Thyroid gland (tissue), 4 donors: Measurements from ENCODE around the gene COL11A2. TPM values are rescaled to one million over a fixed set of nuclear protein-coding genes. Genes with fewer than 3 reads are reported as not detected.

Experiments
- DNase-seq, 2 donors: peaks; one replicate each; pipeline ENCODE4 v3.0.0-alpha.2; 2019
- H3K27ac ChIP-seq, 3 donors: fragments of 200-600 bp; sonication (generic); 1 replicate in 2 of 3; 2 replicates in 1 of 3; pipeline ENCODE4 v1.5.1; 2016 to 2019; ENCODE audit warnings: mild to moderate bottlenecking in 1 of 3, moderate library complexity in 1 of 3
- H3K27me3 ChIP-seq: fragments of 200-600 bp; sonication (generic); one replicate; pipeline ENCODE4 v1.5.1; 2019
- H3K36me3 ChIP-seq, 2 donors: fragments of 200-600 bp; sonication (generic); one replicate each; pipeline ENCODE4 v1.5.1; 2016 to 2019
- H3K4me1 ChIP-seq, 2 donors: fragments of 200-600 bp; sonication (generic); one replicate each; pipeline ENCODE4 v1.5.1; 2017 to 2019
- H3K4me3 ChIP-seq, 3 donors: fragments of 200-600 bp; sonication (generic); replicated peaks in 1 of 3; 1 replicate in 2 of 3; 2 replicates in 1 of 3; pipeline ENCODE4 v1.5.1; 2016; ENCODE audit warnings: mild to moderate bottlenecking in 1 of 3
- H3K9me3 ChIP-seq: fragments of 200-600 bp; sonication (generic); one replicate; pipeline ENCODE4 v1.5.1; 2017
- CTCF ChIP-seq, 6 experiments: fragments of 200-600 bp in 3 of 6; fragments of 450-650 bp in 3 of 6; sonication (generic) in 3 of 6; IDR thresholded peaks; one replicate each; pipeline ENCODE4 v1.5.1; 2016 to 2019; ENCODE audit warnings: antibody characterized with exemption in 6 of 6, mild to moderate bottlenecking in 2 of 6, inconsistent platforms in 1 of 6, moderate library complexity in 1 of 6
- POLR2A ChIP-seq, 2 donors: fragments of 450-650 bp; IDR thresholded peaks; one replicate each; pipeline ENCODE4 v1.6.1; 2017; ENCODE audit warnings: antibody characterized with exemption in 2 of 2, mild to moderate bottlenecking in 2 of 2, moderate library complexity in 1 of 2
- WGBS, 2 donors: methylation state at CpG; one replicate each; pipeline ENCODE4 v1.1.5; 2017; 5-methylcytosine and 5-hydroxymethylcytosine counted together
- intact Hi-C: fragments of 100-400 bp; cut with DNase I; formaldehyde crosslinking; loops from one replicate; pipeline ENCODE4 v1.15.1; 2023
- total RNA-seq, 4 donors: library from RNA; depleted of rRNA; stranded (reverse); fragments of >200 nt; gene quantifications; one replicate each; pipeline ENCODE4 v1.2.3, GENCODE V29; 2016

COL11A2 gene
- total RNA-seq, 4 donors from 2014 or later: 0.68 to 2.8 (median 2.0) TPM

DNA sequence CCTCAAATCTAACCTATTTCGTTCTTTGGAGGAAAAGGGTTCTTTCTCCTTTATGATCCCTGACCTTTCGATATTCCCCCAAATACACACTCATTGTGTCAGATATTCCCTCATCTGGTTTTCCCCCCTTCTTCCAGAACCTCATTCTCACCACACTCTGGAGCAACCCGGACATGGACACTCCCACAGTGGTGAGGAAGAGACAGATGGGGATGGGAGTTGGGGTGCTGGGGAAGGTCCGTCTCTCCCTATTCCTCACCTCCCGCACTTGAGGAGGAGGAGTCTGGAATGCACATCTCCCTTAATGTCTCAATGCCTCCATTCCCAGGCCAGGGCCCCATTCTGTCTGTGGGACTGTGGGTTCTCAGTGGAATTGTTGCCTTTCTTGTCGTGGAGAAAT lies 9.7 kb upstream of the COL11A2 start:
- WGBS, 2 donors: 79 to 82% methylated on average over 6 of the region's 6 CpGs
- intact Hi-C loops: loop anchor here (2.0 to 10.0 kb wide), 2 partner anchors 47 to 223 kb away; partner anchors contain the start of gene SYNGAP1
- Histone ChIP-seq H3K4me3 (peak overlapping the region in 1 of 3 donors; percentile 79), H3K36me3 (peaks cover 22 to 24% of the 10 kb centered on the region in 2 donors), H3K4me1 (peaks cover 38 to 61% of the 10 kb centered on the region in 2 donors), H3K27ac (no peak overlapping the region), H3K9me3 (no peaks in the 10 kb centered on the region), H3K27me3 (no peaks in the 10 kb centered on the region)
- TF ChIP-seq CTCF (IDR thresholded peaks at IDR 0.05) (no peak), POLR2A (IDR thresholded peaks at IDR 0.05) (no peak)
- DNase-seq: no peak

GRCh38 chr6:33201147-33201545 lies 8.9 kb upstream of the COL11A2 start:
- intact Hi-C loops: loop anchor here (2.0 to 10.0 kb wide), 2 partner anchors 48 to 224 kb away; partner anchors contain the start of gene SYNGAP1
- DNase-seq: no peak
- TF ChIP-seq POLR2A (IDR thresholded peaks at IDR 0.05) (no peak), CTCF (IDR thresholded peaks at IDR 0.05) (no peak)
- H3K4me3 ChIP-seq: peak overlapping the region; percentile 63 to 84 (median 79)
- WGBS, 2 donors: 3 to 4% methylated on average over 12 to 13 of the region's 14 CpGs
- peaks cover 29 to 30% of the 10 kb centered on the region in 2 donors for H3K36me3 ChIP-seq
- H3K9me3 ChIP-seq: no peaks in the 10 kb centered on the region
- H3K27ac ChIP-seq: peak overlapping the region; percentile 64 to 96 (median 75)
- H3K27me3 ChIP-seq: no peaks in the 10 kb centered on the region
- peaks cover 38 to 59% of the 10 kb centered on the region in 2 donors for H3K4me1 ChIP-seq

DNA sequence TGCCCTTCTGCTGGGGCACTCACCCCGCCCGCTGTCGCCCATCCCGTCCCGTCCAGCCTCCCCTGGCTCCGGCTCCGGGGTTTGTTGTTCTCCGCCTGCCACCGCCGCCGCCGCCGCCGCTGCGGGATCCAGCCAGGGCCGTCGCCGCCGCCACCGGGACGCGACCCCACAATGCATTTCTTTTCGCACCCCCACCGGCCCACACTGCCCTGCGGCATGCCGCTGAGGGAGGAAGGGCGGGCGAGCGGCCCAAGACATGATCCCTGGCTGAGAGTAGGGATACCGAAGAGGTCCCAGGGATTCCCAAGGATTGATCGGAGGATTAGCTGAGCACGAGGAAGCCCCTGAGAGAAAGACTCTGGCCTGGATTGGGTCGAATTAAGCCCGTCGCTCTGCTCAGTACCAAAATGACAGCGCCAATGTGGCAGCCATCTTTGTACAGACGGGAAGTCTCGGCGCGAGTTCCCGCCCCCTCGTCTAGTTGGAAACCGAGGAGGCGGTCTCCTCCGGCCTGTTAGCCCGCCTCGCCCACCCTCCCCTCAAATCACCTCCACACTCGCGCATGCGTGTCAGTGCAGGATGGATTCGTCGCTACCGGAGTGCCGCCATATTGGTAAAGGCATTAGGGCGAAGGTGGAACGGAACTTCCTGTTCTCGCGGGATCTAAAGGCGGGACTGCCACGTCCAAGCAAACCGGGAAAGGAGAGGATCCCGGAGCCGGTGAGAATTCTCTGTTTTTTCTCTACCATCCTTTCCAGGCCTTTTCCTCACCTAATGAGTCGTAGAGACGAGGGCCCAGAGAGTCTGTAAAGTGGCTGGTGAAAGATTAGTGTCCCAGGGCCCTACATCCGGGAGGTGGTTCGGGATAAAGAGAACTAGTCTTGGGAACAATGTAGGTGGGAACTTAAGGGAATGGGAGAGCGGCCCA lies 8.2 kb upstream of the COL11A2 start, which contains the start of the genes RXRB and SLC39A7:
RXRB (minus strand) TSS at position 447 of the 928 bp plus-strand sequence; CDS start at position 258, 189 bp downstream.
SLC39A7 (plus strand) TSS at position 649 of the 928 bp plus-strand sequence. CDS start 379 bp downstream, outside the sequence.
- 0% methylated on average over 36 to 41 of the region's 68 CpGs for WGBS, 2 donors
- intact Hi-C loops: loop anchor here (2.0 to 10.0 kb wide), 2 partner anchors 48 to 224 kb away; partner anchors contain the start of gene SYNGAP1

DNA sequence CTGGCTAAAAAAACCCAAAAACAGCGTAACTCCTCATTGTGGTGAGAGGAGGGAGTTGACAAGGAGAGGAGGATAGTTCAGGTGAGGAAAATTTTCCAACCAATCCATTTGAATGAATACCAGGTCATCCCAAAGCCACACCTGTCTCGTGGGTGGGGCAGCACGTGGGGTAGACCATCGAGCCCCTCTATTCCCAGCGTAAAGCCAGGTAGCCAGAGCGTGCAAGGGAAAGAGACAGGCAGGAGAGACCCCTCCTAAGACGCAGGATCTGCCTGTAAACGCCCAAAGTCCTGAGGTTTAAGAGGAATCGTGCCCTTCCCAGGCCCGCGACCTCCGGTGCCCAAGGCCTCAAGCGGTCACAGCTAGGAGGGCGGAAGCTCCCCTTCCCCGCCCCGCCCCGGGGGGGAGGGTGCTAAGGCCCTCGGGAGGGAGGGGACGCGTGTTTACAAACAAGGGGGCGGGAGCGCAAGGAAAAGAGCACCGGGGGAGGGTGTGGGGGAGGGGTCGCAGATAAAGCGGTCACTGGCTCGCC lies 7.5 kb upstream of the COL11A2 start:
- WGBS, 2 donors: 2 to 3% methylated on average over 15 to 26 of the region's 26 CpGs
- Histone ChIP-seq H3K4me1 (peaks cover 32 to 50% of the 10 kb centered on the region in 2 donors), H3K27me3 (no peaks in the 10 kb centered on the region), H3K9me3 (no peaks in the 10 kb centered on the region), H3K27ac (peak overlapping the region; percentile 64 to 96 (median 96)), H3K36me3 (peaks cover 43 to 44% of the 10 kb centered on the region in 2 donors), H3K4me3 (peak overlapping the region; percentile 41 to 84 (median 79))
- no peak for TF ChIP-seq CTCF (IDR thresholded peaks at IDR 0.05)
- TF ChIP-seq POLR2A (IDR thresholded peaks at IDR 0.05): no peak
- DNase-seq: peak; percentile 61 to 70
- intact Hi-C loops: loop anchor here (2.0 to 10.0 kb wide), 3 partner anchors 37 to 225 kb away; partner anchors contain the start of gene SYNGAP1

More for the DNA sequence above, 8.2 kb upstream of the COL11A2 start, which contains the start of the genes RXRB and SLC39A7:
- Histone ChIP-seq H3K27me3 (no peaks in the 10 kb centered on the region), H3K36me3 (peaks cover 36 to 37% of the 10 kb centered on the region in 2 donors), H3K4me3 (peak within 1 kb of the TSS; percentile 63 to 84 (median 79)), H3K9me3 (no peaks in the 10 kb centered on the region), H3K4me1 (peaks cover 38 to 58% of the 10 kb centered on the region in 2 donors), H3K27ac (peak within 1 kb of the TSS; percentile 64 to 96 (median 96))
- TF ChIP-seq POLR2A (IDR thresholded peaks at IDR 0.05) (peak in 1 of 2 donors; percentile 70), CTCF (IDR thresholded peaks at IDR 0.05) (no peak)
- peak; percentile 100 for DNase-seq
